ENCODE results near the gene CD33. TPM values are rescaled to one million over a fixed set of nuclear protein-coding genes. Genes with fewer than 3 reads are reported as not detected.

CD33 gene
- polyA plus RNA-seq, 1 experiment: not detected

DNA sequence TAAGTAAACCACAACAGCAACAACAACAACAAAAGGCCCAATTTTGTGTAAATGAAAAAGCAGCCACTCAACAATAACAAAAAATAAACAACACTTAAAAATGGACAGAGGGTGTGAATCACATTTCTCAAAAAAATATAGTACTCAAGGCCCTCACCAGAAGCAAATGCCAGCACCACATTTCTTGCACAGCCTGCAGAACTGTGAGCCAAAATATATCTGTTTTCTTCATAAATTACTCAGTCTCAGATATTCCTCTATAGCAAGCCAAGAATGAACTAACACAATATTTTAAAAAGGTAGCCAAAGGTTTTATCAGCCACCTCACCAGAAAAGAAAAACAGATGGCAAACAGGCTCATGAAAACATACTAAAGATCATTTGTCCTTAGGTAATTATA is 3.9 kb upstream of the CD33 start:
- ChIA-PET CTCF (no interaction called here), POLR2A (no interaction called here)
- Histone ChIP-seq H3K27ac (ENCODE audit: low read depth, low read length) (no peak overlapping the region), H3K9me3 (ENCODE audit: control insufficient read depth, insufficient read depth, low read length) (no peaks in the 10 kb centered on the region; the same call in 1 of the 2 replicates), H3K27me3 (ENCODE audit: control insufficient read depth, insufficient read depth, low read length) (no peaks in the 10 kb centered on the region), H3K4me3 (ENCODE audit: low read depth, low read length) (no peak overlapping the region)
- no peak for DNase-seq (ENCODE audit: low read depth, low spot score)
- TF ChIP-seq, protein P1, sequence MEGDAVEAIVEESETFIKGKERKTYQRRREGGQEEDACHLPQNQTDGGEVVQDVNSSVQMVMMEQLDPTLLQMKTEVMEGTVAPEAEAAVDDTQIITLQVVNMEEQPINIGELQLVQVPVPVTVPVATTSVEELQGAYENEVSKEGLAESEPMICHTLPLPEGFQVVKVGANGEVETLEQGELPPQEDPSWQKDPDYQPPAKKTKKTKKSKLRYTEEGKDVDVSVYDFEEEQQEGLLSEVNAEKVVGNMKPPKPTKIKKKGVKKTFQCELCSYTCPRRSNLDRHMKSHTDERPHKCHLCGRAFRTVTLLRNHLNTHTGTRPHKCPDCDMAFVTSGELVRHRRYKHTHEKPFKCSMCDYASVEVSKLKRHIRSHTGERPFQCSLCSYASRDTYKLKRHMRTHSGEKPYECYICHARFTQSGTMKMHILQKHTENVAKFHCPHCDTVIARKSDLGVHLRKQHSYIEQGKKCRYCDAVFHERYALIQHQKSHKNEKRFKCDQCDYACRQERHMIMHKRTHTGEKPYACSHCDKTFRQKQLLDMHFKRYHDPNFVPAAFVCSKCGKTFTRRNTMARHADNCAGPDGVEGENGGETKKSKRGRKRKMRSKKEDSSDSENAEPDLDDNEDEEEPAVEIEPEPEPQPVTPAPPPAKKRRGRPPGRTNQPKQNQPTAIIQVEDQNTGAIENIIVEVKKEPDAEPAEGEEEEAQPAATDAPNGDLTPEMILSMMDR (IDR thresholded peaks at IDR 0.05; ENCODE audit: low read depth, low read length): no peak

- no peaks in the 10 kb centered on the region for H3K27me3 ChIP-seq (ENCODE audit: control insufficient read depth, insufficient read depth, low read length)
- ChIA-PET CTCF (no interaction called here), POLR2A (no interaction called here)
- no peak overlapping the region for H3K27ac ChIP-seq (ENCODE audit: low read depth, low read length)
- H3K4me3 ChIP-seq (ENCODE audit: low read depth, low read length): no peak overlapping the region
- TF ChIP-seq, protein P1 (IDR thresholded peaks at IDR 0.05; ENCODE audit: low read depth, low read length): no peak
- no peaks in the 10 kb centered on the region; the same call in 1 of the 2 replicates for H3K9me3 ChIP-seq (ENCODE audit: control insufficient read depth, insufficient read depth, low read length)
- no peak for DNase-seq (ENCODE audit: low read depth, low spot score)
These were observed 678 bp upstream of the CD33 start for GRCh38 chr19:51224163-51224641.

GRCh38 chr19:51226067-51226466 is 1.2 kb downstream of the CD33 start:
- Histone ChIP-seq H3K9me3 (ENCODE audit: control insufficient read depth, insufficient read depth, low read length) (no peaks in the 10 kb centered on the region; the same call in 1 of the 2 replicates), H3K27me3 (ENCODE audit: control insufficient read depth, insufficient read depth, low read length) (no peaks in the 10 kb centered on the region), H3K4me3 (ENCODE audit: low read depth, low read length) (no peak overlapping the region), H3K27ac (ENCODE audit: low read depth, low read length) (no peak overlapping the region)
- TF ChIP-seq, protein P1 (IDR thresholded peaks at IDR 0.05; ENCODE audit: low read depth, low read length): no peak
- ChIA-PET CTCF (no interaction called here), POLR2A (no interaction called here)
- DNase-seq (ENCODE audit: low read depth, low spot score): no peak

DNA sequence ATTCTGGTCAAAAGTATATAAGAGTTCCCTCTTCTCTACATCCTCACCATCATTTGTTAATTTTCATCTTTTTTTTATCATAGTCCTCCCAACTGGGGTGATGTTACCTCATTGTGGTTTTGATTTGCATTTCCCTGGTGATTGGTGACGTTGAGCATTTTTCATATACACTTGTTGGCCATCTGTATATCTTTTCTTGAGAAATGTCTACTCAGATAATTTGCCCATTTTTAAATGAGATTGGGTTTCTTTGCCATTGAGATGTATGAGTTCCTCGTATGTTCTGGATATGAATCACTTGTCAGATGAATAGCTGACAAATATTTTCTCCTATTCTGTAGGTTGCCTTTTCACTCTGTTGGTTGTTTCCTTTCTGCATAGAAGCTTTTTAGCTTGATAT is 2.4 kb downstream of the CD33 start:
- ChIA-PET CTCF (no interaction called here), POLR2A (no interaction called here)
- Histone ChIP-seq H3K9me3 (ENCODE audit: control insufficient read depth, insufficient read depth, low read length) (no peaks in the 10 kb centered on the region; the same call in 1 of the 2 replicates), H3K27ac (ENCODE audit: low read depth, low read length) (no peak overlapping the region), H3K27me3 (ENCODE audit: control insufficient read depth, insufficient read depth, low read length) (no peaks in the 10 kb centered on the region), H3K4me3 (ENCODE audit: low read depth, low read length) (no peak overlapping the region)
- TF ChIP-seq, protein P1 (IDR thresholded peaks at IDR 0.05; ENCODE audit: low read depth, low read length): no peak
- DNase-seq (ENCODE audit: low read depth, low spot score): no peak

GRCh38 chr19:51227966-51228365 is 3.1 kb downstream of the CD33 start:
- Histone ChIP-seq H3K27ac (ENCODE audit: low read depth, low read length) (no peak overlapping the region), H3K9me3 (ENCODE audit: control insufficient read depth, insufficient read depth, low read length) (no peaks in the 10 kb centered on the region; the same call in 1 of the 2 replicates), H3K27me3 (ENCODE audit: control insufficient read depth, insufficient read depth, low read length) (no peaks in the 10 kb centered on the region), H3K4me3 (ENCODE audit: low read depth, low read length) (no peak overlapping the region)
- no peak for DNase-seq (ENCODE audit: low read depth, low spot score)
- TF ChIP-seq, protein P1 (IDR thresholded peaks at IDR 0.05; ENCODE audit: low read depth, low read length): no peak
- ChIA-PET POLR2A (no interaction called here), CTCF (no interaction called here)

Data from AG04450 (cell line).